ENCODE data around the gene SPAG16.

DNA sequence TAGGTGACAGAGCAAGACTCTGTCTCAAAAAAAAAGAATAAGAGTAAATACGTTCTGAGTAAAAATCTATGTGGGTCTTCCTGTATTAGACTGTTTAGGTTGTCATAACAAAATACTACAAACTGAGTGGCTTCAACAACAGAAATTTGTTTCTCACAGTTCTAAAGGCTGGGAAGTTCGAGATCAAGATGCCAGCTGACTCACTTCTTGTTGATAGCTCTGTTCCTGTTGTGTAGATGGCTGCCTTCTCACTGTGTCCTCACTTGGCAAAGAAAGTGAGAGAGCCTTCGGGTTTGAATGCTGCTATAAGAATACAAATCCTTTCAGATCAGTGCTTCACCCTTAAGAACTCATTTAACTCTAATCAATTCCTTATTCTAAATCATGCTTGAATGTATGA is 696.6 kb downstream of the SPAG16 start:
- TF ChIP-seq, protein P1, sequence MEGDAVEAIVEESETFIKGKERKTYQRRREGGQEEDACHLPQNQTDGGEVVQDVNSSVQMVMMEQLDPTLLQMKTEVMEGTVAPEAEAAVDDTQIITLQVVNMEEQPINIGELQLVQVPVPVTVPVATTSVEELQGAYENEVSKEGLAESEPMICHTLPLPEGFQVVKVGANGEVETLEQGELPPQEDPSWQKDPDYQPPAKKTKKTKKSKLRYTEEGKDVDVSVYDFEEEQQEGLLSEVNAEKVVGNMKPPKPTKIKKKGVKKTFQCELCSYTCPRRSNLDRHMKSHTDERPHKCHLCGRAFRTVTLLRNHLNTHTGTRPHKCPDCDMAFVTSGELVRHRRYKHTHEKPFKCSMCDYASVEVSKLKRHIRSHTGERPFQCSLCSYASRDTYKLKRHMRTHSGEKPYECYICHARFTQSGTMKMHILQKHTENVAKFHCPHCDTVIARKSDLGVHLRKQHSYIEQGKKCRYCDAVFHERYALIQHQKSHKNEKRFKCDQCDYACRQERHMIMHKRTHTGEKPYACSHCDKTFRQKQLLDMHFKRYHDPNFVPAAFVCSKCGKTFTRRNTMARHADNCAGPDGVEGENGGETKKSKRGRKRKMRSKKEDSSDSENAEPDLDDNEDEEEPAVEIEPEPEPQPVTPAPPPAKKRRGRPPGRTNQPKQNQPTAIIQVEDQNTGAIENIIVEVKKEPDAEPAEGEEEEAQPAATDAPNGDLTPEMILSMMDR (IDR thresholded peaks at IDR 0.05), result no peak
- no peak for TF ChIP-seq ZFX (IDR thresholded peaks at IDR 0.05; ENCODE audit: borderline replicate concordance)

Measured in 22Rv1 (cell line).